ENCODE results near the gene PRKN.

GRCh38 chr6:161477876-161478425 is 1249.6 kb downstream of the PRKN start:
- TF ChIP-seq CTCF (IDR thresholded peaks at IDR 0.05) (no peak), POLR2A (IDR thresholded peaks at IDR 0.05) (no peak)
